Measurements from ENCODE around the gene CGB3. TPM values are rescaled to one million over a fixed set of nuclear protein-coding genes. Genes with fewer than 3 reads are reported as not detected.

The CGB3 gene
- polyA plus RNA-seq, 1 donor (not counting 4 experiments of a cell fraction or from before 2014, with no cell fraction given) = not detected

- Histone ChIP-seq H3K79me2 (ENCODE audit: control insufficient read depth, insufficient read depth, low read length) (peaks cover 50% of the 10 kb centered on the region), H4K20me1 (ENCODE audit: control insufficient read depth, extremely low read depth, insufficient read depth, low read length) (no peaks in the 10 kb centered on the region), H3K27ac (ENCODE audit: control insufficient read depth, insufficient read depth, low read length) (no peak overlapping the region), H3K4me2 (ENCODE audit: control insufficient read depth, extremely low read depth, insufficient read depth, low read depth, low read length) (no peak overlapping the region), H2AFZ (ENCODE audit: control insufficient read depth, low read length) (no peak overlapping the region), H3K9me1 (ENCODE audit: control insufficient read depth, extremely low read depth, insufficient read depth, low read length) (peaks cover under 1% of the 10 kb centered on the region), H3K9ac (ENCODE audit: control insufficient read depth, extremely low read depth, insufficient read depth, low read length) (no peak overlapping the region), H3K4me3 (ENCODE audit: control insufficient read depth in 2 of 3, extremely low read depth in 1 of 3, insufficient read depth in 2 of 3, low read depth in 1 of 3, low read length in 3 of 3) (no peak overlapping the region), H3K27me3 (ENCODE audit: control insufficient read depth, extremely low read depth, insufficient read depth, low read length) (no peaks in the 10 kb centered on the region), H3K9me3 (ENCODE audit: control insufficient read depth, low read depth, low read length) (no peaks in the 10 kb centered on the region), H3K4me1 (ENCODE audit: control insufficient read depth, extremely low read depth, insufficient read depth, low read length) (peaks cover 8% of the 10 kb centered on the region), H3K36me3 (ENCODE audit: control insufficient read depth in 2 of 2, extremely low read depth in 1 of 2, insufficient read depth in 2 of 2, low read length in 2 of 2) (peaks cover 36 to 42% of the 10 kb centered on the region in 2 experiments)
- no peak for FAIRE-seq
- DNase-seq (ENCODE audit: low read depth, low spot score) = no peak
- dilution Hi-C loops (cut with MboI; ENCODE audit: extremely low pct_ligation_motif_present, low sequenced_read_pairs) = no loop called here
- TF ChIP-seq EZH2 (IDR thresholded peaks at IDR 0.05; ENCODE audit: low read length) (no peak), CTCF (optimal IDR thresholded peaks at IDR 0.05 in 1 of 3, IDR thresholded peaks at IDR 0.05 in 1 of 3, conservative IDR thresholded peaks at IDR 0.05 in 1 of 3; ENCODE audit: extremely low read depth in 1 of 3, insufficient read depth in 2 of 3, low read length in 3 of 3) (no peak)
Measured at GRCh38 chr19:48989701-48990291, 34.3 kb downstream of the CGB3 start.

- DNase-seq (ENCODE audit: low read depth, low spot score) (no peak), FAIRE-seq (no peak)
- Histone ChIP-seq H3K9ac (ENCODE audit: control insufficient read depth, extremely low read depth, insufficient read depth, low read length) (no peak overlapping the region), H3K9me3 (ENCODE audit: control insufficient read depth, low read depth, low read length) (no peaks in the 10 kb centered on the region), H3K9me1 (ENCODE audit: control insufficient read depth, extremely low read depth, insufficient read depth, low read length) (no peaks in the 10 kb centered on the region), H3K27ac (ENCODE audit: control insufficient read depth, insufficient read depth, low read length) (no peak overlapping the region), H3K36me3 (ENCODE audit: control insufficient read depth in 2 of 2, extremely low read depth in 1 of 2, insufficient read depth in 2 of 2, low read length in 2 of 2) (peaks cover 38 to 42% of the 10 kb centered on the region in 2 experiments), H3K4me1 (ENCODE audit: control insufficient read depth, extremely low read depth, insufficient read depth, low read length) (peaks cover 4% of the 10 kb centered on the region), H4K20me1 (ENCODE audit: control insufficient read depth, extremely low read depth, insufficient read depth, low read length) (no peaks in the 10 kb centered on the region), H3K4me3 (ENCODE audit: control insufficient read depth in 2 of 3, extremely low read depth in 1 of 3, insufficient read depth in 2 of 3, low read depth in 1 of 3, low read length in 3 of 3) (no peak overlapping the region), H3K27me3 (ENCODE audit: control insufficient read depth, extremely low read depth, insufficient read depth, low read length) (no peaks in the 10 kb centered on the region), H2AFZ (ENCODE audit: control insufficient read depth, low read length) (no peak overlapping the region), H3K4me2 (ENCODE audit: control insufficient read depth, extremely low read depth, insufficient read depth, low read depth, low read length) (no peak overlapping the region), H3K79me2 (ENCODE audit: control insufficient read depth, insufficient read depth, low read length) (peaks cover 41% of the 10 kb centered on the region)
- dilution Hi-C loops (cut with MboI; ENCODE audit: extremely low pct_ligation_motif_present, low sequenced_read_pairs) = no loop called here
- no peak for TF ChIP-seq CTCF (optimal IDR thresholded peaks at IDR 0.05 in 1 of 3, IDR thresholded peaks at IDR 0.05 in 1 of 3, conservative IDR thresholded peaks at IDR 0.05 in 1 of 3; ENCODE audit: extremely low read depth in 1 of 3, insufficient read depth in 2 of 3, low read length in 3 of 3)
- TF ChIP-seq EZH2 (IDR thresholded peaks at IDR 0.05; ENCODE audit: low read length) = no peak
Measured at GRCh38 chr19:48988860-48989259, 35.3 kb downstream of the CGB3 start.

Data from keratinocyte (primary cell).